Uterus (tissue), 4 donors: ENCODE data around the gene PTPRJ. TPM values are rescaled to one million over a fixed set of nuclear protein-coding genes. Genes with fewer than 3 reads are reported as not detected.
"Not testable (repeated sequence)": the region's sequence is repeated elsewhere in the genome, so short reads cannot be mapped to it uniquely, and the experiment has no call there.

Experiments used
- DNase-seq, 2 donors: peaks; one replicate each; pipeline ENCODE4 v3.0.0-alpha.2; 2019 to 2020
- H3K27ac ChIP-seq, 2 donors: fragments of 200-600 bp; sonication (generic); 1 replicate in 1 of 2; 2 replicates in 1 of 2; pipeline ENCODE4 v1.5.1; 2016 to 2018
- H3K27me3 ChIP-seq, 2 donors: fragments of 200-600 bp; sonication (generic); one replicate each; pipeline ENCODE4 v1.5.1; 2018 to 2019; ENCODE audit warnings: control low read depth in 1 of 2
- H3K36me3 ChIP-seq, 2 donors: fragments of 200-600 bp; sonication (generic); one replicate each; pipeline ENCODE4 v1.5.1; 2019; ENCODE audit warnings: control low read depth in 1 of 2
- H3K4me1 ChIP-seq, 2 donors: fragments of 200-600 bp; sonication (generic); one replicate each; pipeline ENCODE4 v1.5.1; 2018 to 2019; ENCODE audit warnings: control low read depth in 1 of 2
- H3K4me3 ChIP-seq, 2 donors: fragments of 200-600 bp; sonication (generic); 1 replicate in 1 of 2; 2 replicates in 1 of 2; pipeline ENCODE4 v1.5.1; 2018 to 2019; ENCODE audit warnings: mild to moderate bottlenecking in 1 of 2
- H3K9me3 ChIP-seq, 2 donors: fragments of 200-600 bp; sonication (generic); one replicate each; pipeline ENCODE4 v1.5.1; 2019; ENCODE audit warnings: control low read depth in 1 of 2
- CTCF ChIP-seq, 4 experiments: fragments of 200-600 bp in 2 of 4; fragments of 450-650 bp in 2 of 4; sonication (generic) in 2 of 4; IDR thresholded peaks; one replicate each; pipeline ENCODE4 v1.5.1; 2016 to 2019; ENCODE audit warnings: antibody characterized with exemption in 4 of 4, mild to moderate bottlenecking in 2 of 4, moderate library complexity in 1 of 4
- POLR2A ChIP-seq, 2 donors: fragments of 450-650 bp; IDR thresholded peaks; one replicate each; pipeline ENCODE4 v1.6.1; 2016; ENCODE audit warnings: antibody characterized with exemption in 2 of 2, mild to moderate bottlenecking in 1 of 2, moderate library complexity in 1 of 2
- intact Hi-C: fragments of 100-400 bp; cut with DNase I; formaldehyde crosslinking; loops from one replicate; pipeline ENCODE4 v1.15.1; 2023; ENCODE audit warnings: low total_unique reads
- total RNA-seq, 4 donors: library from RNA; depleted of rRNA in 3 of 4; stranded (reverse); fragments of >200 nt in 3 of 4; gene quantifications; one replicate each; pipeline versions ENCODE4 v1.1.0 to v1.2.4, GENCODE V29; 2014 to 2023
- donor health status: DM: yes; HTN: yes; CAD: no.

The PTPRJ gene
- total RNA-seq, 4 donors from 2014 or later, result 2.1 to 22.1 (median 7.1) TPM

DNA sequence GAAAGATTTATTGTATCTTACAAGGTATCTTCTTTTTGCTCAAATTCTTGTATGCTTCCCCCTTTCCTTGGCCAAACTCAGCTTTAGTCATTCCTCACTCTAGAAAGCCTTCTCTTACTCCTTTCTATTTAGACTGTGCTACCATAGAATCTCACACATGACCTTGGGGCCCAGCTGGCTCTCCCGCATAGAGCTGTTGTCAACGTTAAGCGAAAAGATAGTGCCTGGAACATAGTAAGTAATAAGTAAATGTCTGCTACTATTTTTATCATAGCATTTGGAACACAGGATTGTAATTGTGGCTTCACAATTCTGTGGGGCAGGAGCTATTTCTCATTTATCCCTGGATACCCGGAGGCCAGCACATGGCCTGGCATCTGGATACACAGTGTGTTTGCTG lies 197.3 kb downstream of the PTPRJ start:
- Histone ChIP-seq H3K9me3 (no peaks in the 10 kb centered on the region), H3K4me3 (no peak overlapping the region), H3K4me1 (no peaks in the 10 kb centered on the region), H3K27me3 (no peaks in the 10 kb centered on the region), H3K27ac (no peak overlapping the region), H3K36me3 (no peaks in the 10 kb centered on the region)
- no peak for DNase-seq
- intact Hi-C loops, result no loop called here
- TF ChIP-seq POLR2A (IDR thresholded peaks at IDR 0.05), result no peak
- TF ChIP-seq CTCF (IDR thresholded peaks at IDR 0.05), result no peak

GRCh38 chr11:48180627-48181026 lies 200.3 kb downstream of the PTPRJ start:
- TF ChIP-seq POLR2A (IDR thresholded peaks at IDR 0.05), result no peak
- TF ChIP-seq CTCF (IDR thresholded peaks at IDR 0.05), result no peak
- Histone ChIP-seq H3K4me1 (no peaks in the 10 kb centered on the region), H3K9me3 (no peaks in the 10 kb centered on the region), H3K36me3 (no peaks in the 10 kb centered on the region), H3K27ac (no peak overlapping the region), H3K27me3 (no peaks in the 10 kb centered on the region), H3K4me3 (no peak overlapping the region)
- DNase-seq, result no peak
- intact Hi-C loops, result no loop called here

DNA sequence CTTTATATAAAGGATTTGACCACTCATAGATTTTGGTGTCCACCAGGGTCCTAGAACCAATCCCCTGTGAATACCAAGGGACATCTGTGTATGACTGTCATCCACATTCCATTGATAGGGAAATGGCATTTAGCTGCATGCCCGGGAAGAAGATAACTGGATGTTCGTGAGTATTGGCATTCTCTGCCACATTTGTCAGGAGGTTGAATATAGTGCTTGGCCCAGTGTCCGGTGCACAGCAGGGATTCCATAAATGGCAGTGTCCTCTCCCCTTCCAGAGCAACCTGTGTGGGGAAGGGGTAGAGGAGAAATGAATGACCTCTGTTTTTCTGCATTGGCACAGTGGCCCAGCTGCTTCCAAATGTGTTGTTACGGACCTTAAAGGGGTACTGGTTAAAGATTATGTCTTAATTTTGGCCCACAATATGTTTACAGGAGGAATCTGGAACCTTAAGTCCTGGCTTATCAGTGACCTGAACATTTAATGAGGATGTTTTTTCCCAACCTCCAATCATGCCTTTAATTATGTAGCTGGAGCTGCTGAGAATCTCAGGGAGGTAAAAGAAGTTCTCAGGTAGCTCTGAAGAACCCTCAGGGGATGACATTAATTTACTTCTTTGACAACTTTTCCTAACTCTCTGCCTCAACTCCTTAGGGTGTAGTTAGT lies 202.6 kb downstream of the PTPRJ start:
- Histone ChIP-seq H3K36me3 (no peaks in the 10 kb centered on the region), H3K4me1 (no peaks in the 10 kb centered on the region), H3K4me3 (no peak overlapping the region), H3K9me3 (no peaks in the 10 kb centered on the region), H3K27me3 (no peaks in the 10 kb centered on the region), H3K27ac (no peak overlapping the region)
- TF ChIP-seq POLR2A (IDR thresholded peaks at IDR 0.05), result no peak
- no peak for TF ChIP-seq CTCF (IDR thresholded peaks at IDR 0.05)
- intact Hi-C loops, result no loop called here
- DNase-seq, result no peak

DNA sequence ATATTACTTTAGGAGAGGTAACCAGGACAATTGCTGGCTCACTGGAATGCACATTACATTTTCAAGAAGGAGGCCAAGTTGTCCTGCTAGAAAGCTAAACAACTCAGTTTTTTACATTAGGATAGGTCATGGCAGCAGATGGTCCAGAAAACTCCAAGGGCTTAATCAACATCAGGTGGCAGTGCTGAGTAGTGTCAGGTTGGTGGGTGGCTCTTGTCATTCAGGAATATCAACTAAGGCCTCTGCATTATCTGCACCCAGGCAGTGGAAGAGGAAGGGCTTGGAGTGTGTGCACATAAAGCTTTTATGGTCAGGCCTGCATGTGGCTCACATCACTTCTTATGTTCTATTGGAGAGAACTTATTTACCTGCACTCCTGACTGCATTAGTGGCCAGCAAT lies 204.1 kb downstream of the PTPRJ start:
- intact Hi-C loops, result no loop called here
- no peaks in the 10 kb centered on the region for H3K36me3 ChIP-seq
- H3K9me3 ChIP-seq, result no peaks in the 10 kb centered on the region
- H3K4me1 ChIP-seq, result no peaks in the 10 kb centered on the region
- H3K4me3 ChIP-seq, result no peak overlapping the region
- TF ChIP-seq CTCF (IDR thresholded peaks at IDR 0.05) (no peak), POLR2A (IDR thresholded peaks at IDR 0.05) (no peak)
- no peak overlapping the region for H3K27ac ChIP-seq
- no peak for DNase-seq
- no peaks in the 10 kb centered on the region for H3K27me3 ChIP-seq

- H3K4me3 ChIP-seq, H3K9me3 ChIP-seq, H3K27me3 ChIP-seq, H3K27ac ChIP-seq, intact Hi-C loops, H3K4me1 ChIP-seq, H3K36me3 ChIP-seq, DNase-seq: not testable (repeated sequence)
Measured at GRCh38 chr11:48190906-48191654, 210.7 kb downstream of the PTPRJ start.
